ENCODE results near the gene CHRM4.

DNA sequence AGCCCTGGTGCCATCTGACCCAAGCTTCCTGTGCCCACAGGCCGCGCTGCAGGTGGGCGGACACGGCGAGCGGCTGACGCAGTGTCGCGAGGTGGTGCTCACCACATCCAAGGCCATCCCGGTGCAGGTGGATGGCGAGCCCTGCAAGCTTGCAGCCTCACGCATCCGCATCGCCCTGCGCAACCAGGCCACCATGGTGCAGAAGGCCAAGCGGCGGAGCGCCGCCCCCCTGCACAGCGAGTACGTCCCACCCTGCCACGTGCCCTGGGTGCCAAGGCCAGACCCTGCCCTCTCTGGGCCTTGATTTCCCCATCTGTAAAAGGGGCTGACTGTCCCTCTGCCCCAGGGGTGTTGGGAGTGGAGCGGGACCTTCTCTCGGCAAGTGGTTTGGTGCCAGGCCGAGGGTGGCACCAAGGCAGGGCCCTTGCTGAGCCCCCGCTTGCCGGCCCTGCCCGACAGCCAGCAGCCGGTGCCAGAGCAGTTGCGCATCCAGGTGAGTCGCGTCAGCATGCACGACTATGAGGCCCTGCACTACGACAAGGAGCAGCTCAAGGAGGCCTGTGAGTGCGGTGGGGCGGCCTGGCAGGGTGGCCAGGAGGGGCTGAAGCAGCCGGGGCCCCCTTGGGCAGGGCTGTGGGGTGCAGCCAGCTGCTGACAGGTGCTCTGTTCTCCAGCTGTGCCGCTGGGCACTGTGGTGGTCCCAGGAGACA, 16.0 kb downstream of the CHRM4 start:
- TF ChIP-seq, protein P1, sequence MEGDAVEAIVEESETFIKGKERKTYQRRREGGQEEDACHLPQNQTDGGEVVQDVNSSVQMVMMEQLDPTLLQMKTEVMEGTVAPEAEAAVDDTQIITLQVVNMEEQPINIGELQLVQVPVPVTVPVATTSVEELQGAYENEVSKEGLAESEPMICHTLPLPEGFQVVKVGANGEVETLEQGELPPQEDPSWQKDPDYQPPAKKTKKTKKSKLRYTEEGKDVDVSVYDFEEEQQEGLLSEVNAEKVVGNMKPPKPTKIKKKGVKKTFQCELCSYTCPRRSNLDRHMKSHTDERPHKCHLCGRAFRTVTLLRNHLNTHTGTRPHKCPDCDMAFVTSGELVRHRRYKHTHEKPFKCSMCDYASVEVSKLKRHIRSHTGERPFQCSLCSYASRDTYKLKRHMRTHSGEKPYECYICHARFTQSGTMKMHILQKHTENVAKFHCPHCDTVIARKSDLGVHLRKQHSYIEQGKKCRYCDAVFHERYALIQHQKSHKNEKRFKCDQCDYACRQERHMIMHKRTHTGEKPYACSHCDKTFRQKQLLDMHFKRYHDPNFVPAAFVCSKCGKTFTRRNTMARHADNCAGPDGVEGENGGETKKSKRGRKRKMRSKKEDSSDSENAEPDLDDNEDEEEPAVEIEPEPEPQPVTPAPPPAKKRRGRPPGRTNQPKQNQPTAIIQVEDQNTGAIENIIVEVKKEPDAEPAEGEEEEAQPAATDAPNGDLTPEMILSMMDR (IDR thresholded peaks at IDR 0.05) = no peak
- TF ChIP-seq POLR2A (IDR thresholded peaks at IDR 0.05) = no peak

Measured in body of pancreas (tissue), 4 donors.